Neural crest cell (in vitro differentiated cells): ENCODE measurements around the gene PPP2R1B. TPM values are rescaled to one million over a fixed set of nuclear protein-coding genes. Genes with fewer than 3 reads are reported as not detected.

Experiments used
- DNase-seq: peaks from one replicate; pipeline ENCODE4 v3.0.0; 2021; ENCODE audit warnings: low read depth, mixed read lengths, low spot score
- H3K27ac Mint-ChIP-seq: one replicate; pipeline ENCODE4 v1.8.0; 2021; ENCODE audit warnings: mild to moderate bottlenecking, mixed read lengths; ENCODE audit not compliant: unreplicated experiment
- H3K27me3 Mint-ChIP-seq: 2 replicates; pipeline ENCODE4 v1.8.0; 2021; ENCODE audit warnings: low read depth, mild to moderate bottlenecking, mixed read lengths
- H3K36me3 Mint-ChIP-seq: 2 replicates; pipeline ENCODE4 v1.8.0; 2021; ENCODE audit warnings: low read depth, mild to moderate bottlenecking, mixed read lengths
- H3K4me1 Mint-ChIP-seq: 2 replicates; pipeline ENCODE4 v1.8.0; 2021; ENCODE audit warnings: mixed read lengths
- H3K4me3 Mint-ChIP-seq: one replicate; pipeline ENCODE4 v1.8.0; 2021; ENCODE audit warnings: mild to moderate bottlenecking, mixed read lengths
- H3K9me3 Mint-ChIP-seq: 2 replicates; pipeline ENCODE4 v1.8.0; 2021; ENCODE audit warnings: mixed read lengths
- total RNA-seq: library from RNA; stranded (reverse); gene quantifications from 2 replicates; pipeline ENCODE4 v1.2.1, GENCODE V29; 2021
- TF ChIP-seq, protein P1 (sequence below): fragments of 200-600 bp; sonication (generic); conservative IDR thresholded peaks from 2 replicates; pipeline ENCODE4 v1.5.0; 2021; ENCODE audit warnings: antibody characterized with exemption, mild to moderate bottlenecking

Gene PPP2R1B
- total RNA-seq, 1 donor from 2014 or later = 80.4 TPM

DNA sequence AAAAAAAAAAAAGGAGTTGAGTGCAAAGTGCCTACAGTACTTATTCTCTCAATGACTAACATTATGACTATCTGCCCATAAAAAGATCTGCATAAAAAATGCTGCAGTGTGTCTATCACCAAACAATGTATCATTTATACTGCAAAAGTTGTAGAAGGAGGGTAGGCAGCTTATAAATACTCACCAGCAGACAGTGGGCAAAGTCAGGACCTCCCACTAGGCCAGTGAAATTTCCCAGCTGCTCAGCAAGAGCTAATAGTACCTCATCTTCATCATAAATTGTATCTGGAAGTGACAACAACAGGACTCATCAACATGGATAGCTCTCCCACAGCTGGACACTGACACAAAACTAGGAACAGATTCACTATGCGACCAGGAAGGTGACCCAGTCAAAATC, 1.6 kb downstream of the PPP2R1B start:
- Mint-ChIP-seq H3K4me3 (peak overlapping the region; percentile 99), H3K4me1 (peaks cover 41% of the 10 kb centered on the region), H3K27me3 (no peaks in the 10 kb centered on the region), H3K36me3 (peaks cover 6% of the 10 kb centered on the region), H3K9me3 (no peaks in the 10 kb centered on the region), H3K27ac (no peak overlapping the region)
- no peak for DNase-seq
- TF ChIP-seq, protein P1, sequence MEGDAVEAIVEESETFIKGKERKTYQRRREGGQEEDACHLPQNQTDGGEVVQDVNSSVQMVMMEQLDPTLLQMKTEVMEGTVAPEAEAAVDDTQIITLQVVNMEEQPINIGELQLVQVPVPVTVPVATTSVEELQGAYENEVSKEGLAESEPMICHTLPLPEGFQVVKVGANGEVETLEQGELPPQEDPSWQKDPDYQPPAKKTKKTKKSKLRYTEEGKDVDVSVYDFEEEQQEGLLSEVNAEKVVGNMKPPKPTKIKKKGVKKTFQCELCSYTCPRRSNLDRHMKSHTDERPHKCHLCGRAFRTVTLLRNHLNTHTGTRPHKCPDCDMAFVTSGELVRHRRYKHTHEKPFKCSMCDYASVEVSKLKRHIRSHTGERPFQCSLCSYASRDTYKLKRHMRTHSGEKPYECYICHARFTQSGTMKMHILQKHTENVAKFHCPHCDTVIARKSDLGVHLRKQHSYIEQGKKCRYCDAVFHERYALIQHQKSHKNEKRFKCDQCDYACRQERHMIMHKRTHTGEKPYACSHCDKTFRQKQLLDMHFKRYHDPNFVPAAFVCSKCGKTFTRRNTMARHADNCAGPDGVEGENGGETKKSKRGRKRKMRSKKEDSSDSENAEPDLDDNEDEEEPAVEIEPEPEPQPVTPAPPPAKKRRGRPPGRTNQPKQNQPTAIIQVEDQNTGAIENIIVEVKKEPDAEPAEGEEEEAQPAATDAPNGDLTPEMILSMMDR = no peak

DNA sequence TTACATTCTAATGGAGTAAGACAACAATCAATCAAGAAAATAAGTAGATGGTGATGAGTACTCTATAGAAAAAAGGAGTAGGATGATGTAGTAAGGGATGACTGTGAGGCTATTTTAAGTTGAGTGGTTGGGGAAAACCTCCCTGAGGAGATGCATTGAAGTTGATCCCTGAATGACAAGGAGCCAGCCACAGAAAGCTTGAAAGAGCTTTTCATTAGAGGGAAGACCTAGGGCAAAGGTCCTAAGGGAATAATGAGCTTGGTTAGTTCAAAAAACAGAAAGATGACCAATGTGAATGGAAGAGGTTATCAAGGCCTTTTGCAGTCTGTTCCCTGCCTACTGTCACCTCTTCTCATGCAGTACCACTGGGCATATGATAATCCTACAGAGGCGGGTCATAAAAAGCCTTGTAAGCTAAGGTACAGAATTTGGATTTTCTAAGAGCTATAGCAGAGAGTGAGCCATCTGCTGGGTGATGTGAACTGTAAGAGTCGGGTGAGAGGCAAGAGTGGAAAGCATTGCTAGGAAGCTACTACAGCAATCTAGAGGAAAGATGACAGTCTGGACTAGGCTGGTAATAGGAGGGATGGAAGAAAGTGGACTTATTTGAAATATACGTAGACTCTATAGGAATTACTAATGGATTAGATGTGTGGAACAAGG, 3.1 kb downstream of the PPP2R1B start:
- peak overlapping the region; percentile 74 for H3K4me3 Mint-ChIP-seq
- H3K27me3 Mint-ChIP-seq = no peaks in the 10 kb centered on the region
- H3K9me3 Mint-ChIP-seq = no peaks in the 10 kb centered on the region
- H3K27ac Mint-ChIP-seq = no peak overlapping the region
- H3K4me1 Mint-ChIP-seq = peaks cover 41% of the 10 kb centered on the region
- H3K36me3 Mint-ChIP-seq = peaks cover 13% of the 10 kb centered on the region
- TF ChIP-seq, protein P1 = no peak
- no peak for DNase-seq

DNA sequence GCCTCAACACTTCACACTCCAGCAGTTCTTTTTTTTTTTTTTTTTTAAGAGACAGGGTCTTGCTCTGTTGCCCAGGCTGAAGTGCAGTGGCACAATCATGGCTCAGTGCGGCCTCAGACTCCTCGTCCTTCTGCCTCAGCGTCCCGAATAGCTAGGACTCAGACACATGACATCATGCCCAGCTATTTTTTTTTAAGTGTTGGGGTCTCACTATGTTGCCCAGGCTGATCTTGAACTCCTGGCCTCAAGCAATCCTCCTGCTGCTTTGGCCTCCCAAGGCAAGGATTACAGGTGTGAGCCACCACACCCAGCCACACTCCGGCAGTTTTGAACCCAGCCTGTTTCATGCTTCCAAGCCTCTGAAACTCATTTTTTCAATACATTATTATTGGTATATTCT, 3.7 kb downstream of the PPP2R1B start:
- TF ChIP-seq, protein P1 = no peak
- no peak for DNase-seq
- H3K9me3 Mint-ChIP-seq = no peaks in the 10 kb centered on the region
- peaks cover 16% of the 10 kb centered on the region for H3K36me3 Mint-ChIP-seq
- no peak overlapping the region for H3K27ac Mint-ChIP-seq
- H3K27me3 Mint-ChIP-seq = no peaks in the 10 kb centered on the region
- peak overlapping the region; percentile 74 for H3K4me3 Mint-ChIP-seq
- peaks cover 41% of the 10 kb centered on the region for H3K4me1 Mint-ChIP-seq

DNA sequence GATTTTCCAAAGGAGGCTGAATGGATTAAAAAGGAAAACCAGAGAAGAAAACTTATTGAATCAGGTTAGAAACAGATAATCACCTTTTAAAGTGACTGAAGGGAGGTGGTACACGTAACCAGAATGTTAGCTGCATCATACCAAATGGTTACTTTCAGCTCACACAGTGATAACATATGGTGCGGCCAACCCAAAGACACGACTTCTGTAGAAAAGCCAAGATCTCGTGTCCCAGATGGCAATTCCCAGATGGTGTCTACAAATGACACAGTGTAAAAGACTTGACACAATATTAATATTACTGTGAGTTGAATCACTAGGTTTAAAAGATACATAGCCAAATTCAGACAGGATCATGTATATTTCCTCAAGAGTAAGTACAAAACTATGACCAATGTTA, 5.2 kb downstream of the PPP2R1B start:
- no peaks in the 10 kb centered on the region for H3K27me3 Mint-ChIP-seq
- no peak overlapping the region for H3K27ac Mint-ChIP-seq
- H3K4me1 Mint-ChIP-seq = peaks cover 34% of the 10 kb centered on the region
- H3K4me3 Mint-ChIP-seq = no peak overlapping the region
- no peak for DNase-seq
- no peaks in the 10 kb centered on the region for H3K9me3 Mint-ChIP-seq
- H3K36me3 Mint-ChIP-seq = peaks cover 18% of the 10 kb centered on the region
- TF ChIP-seq, protein P1 = no peak

DNA sequence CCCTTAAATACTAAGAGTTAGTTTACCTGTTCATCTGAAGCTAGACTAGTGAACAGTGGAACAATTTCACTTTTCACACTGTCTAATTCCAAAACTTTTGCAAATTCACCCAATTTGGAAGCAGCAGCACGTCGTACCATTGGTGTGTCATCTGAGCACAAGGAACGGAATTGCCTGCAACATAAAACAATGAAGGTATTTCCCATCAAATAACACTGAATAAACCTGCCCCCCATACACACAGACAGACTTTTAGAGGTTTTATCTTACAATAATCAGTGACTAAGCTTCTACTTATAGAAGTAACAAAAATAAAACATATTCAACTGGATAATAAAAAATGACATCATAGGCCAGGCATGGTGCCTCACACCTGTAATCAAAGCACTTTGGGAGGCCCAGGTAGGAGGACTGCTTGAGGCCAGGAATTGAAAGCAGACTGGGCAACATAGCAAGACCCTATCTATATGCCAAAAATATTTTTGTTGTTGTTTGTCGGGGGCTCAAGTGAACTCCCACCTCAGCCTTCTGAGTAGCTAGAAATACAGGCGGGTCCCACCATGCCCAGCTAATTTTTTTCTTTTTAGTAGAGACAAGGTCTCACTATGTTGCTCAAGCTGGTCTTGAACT, 6.3 kb downstream of the PPP2R1B start:
- Mint-ChIP-seq H3K36me3 (peaks cover 18% of the 10 kb centered on the region), H3K27me3 (no peaks in the 10 kb centered on the region), H3K4me1 (peaks cover 28% of the 10 kb centered on the region), H3K9me3 (no peaks in the 10 kb centered on the region), H3K4me3 (no peak overlapping the region), H3K27ac (no peak overlapping the region)
- no peak for DNase-seq
- TF ChIP-seq, protein P1 = no peak
